Lower leg skin (tissue), 3 donors: ENCODE data around the gene PEDS1.

Experiments
- POLR2A ChIP-seq, 2 donors: fragments of 450-650 bp; IDR thresholded peaks; one replicate each; pipeline ENCODE4 v1.6.1; 2016 to 2017; ENCODE audit warnings: antibody characterized with exemption in 2 of 2, mild to moderate bottlenecking in 1 of 2, moderate library complexity in 1 of 2
- TF ChIP-seq, protein P1 (sequence below), 3 donors: fragments of 450-650 bp; IDR thresholded peaks; one replicate each; pipeline ENCODE4 v1.5.1; 2016; ENCODE audit warnings: antibody characterized with exemption in 3 of 3, mild to moderate bottlenecking in 3 of 3, moderate library complexity in 2 of 3

DNA sequence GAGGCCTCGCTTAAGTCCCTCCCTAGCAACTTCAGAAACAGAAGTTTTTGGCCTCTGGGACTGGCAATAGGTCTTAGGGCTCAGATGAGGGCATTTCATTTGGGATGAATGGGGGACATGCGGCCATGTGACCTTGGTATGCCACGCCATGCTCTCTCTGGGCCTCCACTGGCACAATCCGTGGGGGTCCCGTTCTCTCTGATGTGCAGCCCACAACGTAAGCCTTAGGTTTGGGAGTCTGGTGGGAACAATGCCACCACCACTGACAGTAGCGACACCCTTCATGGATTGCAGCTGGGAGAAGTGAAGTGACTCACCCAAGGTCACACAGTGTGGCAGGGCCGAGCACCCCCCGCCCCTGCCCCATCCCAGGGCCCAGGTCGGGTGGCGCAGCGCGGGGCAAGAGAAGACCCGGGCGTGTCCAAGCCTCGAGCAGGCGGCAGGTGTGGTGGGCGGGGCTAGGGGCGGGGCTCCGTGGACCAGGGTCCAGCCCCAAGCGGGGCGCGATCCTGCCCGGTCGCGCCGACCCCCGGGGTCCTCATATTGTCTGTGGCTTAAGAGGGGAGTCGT is 36.2 kb upstream of the PEDS1 start:
- TF ChIP-seq, protein P1, sequence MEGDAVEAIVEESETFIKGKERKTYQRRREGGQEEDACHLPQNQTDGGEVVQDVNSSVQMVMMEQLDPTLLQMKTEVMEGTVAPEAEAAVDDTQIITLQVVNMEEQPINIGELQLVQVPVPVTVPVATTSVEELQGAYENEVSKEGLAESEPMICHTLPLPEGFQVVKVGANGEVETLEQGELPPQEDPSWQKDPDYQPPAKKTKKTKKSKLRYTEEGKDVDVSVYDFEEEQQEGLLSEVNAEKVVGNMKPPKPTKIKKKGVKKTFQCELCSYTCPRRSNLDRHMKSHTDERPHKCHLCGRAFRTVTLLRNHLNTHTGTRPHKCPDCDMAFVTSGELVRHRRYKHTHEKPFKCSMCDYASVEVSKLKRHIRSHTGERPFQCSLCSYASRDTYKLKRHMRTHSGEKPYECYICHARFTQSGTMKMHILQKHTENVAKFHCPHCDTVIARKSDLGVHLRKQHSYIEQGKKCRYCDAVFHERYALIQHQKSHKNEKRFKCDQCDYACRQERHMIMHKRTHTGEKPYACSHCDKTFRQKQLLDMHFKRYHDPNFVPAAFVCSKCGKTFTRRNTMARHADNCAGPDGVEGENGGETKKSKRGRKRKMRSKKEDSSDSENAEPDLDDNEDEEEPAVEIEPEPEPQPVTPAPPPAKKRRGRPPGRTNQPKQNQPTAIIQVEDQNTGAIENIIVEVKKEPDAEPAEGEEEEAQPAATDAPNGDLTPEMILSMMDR (IDR thresholded peaks at IDR 0.05) = no peak
- TF ChIP-seq POLR2A (IDR thresholded peaks at IDR 0.05) = no peak
